BLaER1 (cell line): Measurements from ENCODE around the gene TMEM259.

Experiments used
- H3K27ac ChIP-seq: shearing (Covaris generic); formaldehyde crosslinking; 2 replicates; pipeline ENCODE4 v1.8.1; 2022
- H3K27me3 ChIP-seq: shearing (Covaris generic); formaldehyde crosslinking; 2 replicates; pipeline ENCODE4 v1.8.1; 2022
- H3K36me3 ChIP-seq: shearing (Covaris generic); formaldehyde crosslinking; 2 replicates; pipeline ENCODE4 v1.8.1; 2022
- H3K4me1 ChIP-seq: shearing (Covaris generic); formaldehyde crosslinking; 2 replicates; pipeline ENCODE4 v1.8.1; 2022
- H3K4me2 ChIP-seq: shearing (Covaris generic); formaldehyde crosslinking; 2 replicates; pipeline ENCODE4 v1.8.1; 2022
- H3K4me3 ChIP-seq: shearing (Covaris generic); formaldehyde crosslinking; 2 replicates; pipeline ENCODE4 v1.8.1; 2022
- H3K9ac ChIP-seq: shearing (Covaris generic); formaldehyde crosslinking; 2 replicates; pipeline ENCODE4 v1.8.1; 2022
- H3K9me3 ChIP-seq: shearing (Covaris generic); formaldehyde crosslinking; 2 replicates; pipeline ENCODE4 v1.8.1; 2022
- H4K20me1 ChIP-seq: shearing (Covaris generic); formaldehyde crosslinking; 2 replicates; pipeline ENCODE4 v1.8.1; 2022
- Cebpa-rat ChIP-seq: shearing (Covaris generic); IDR thresholded peaks from 2 replicates; pipeline ENCODE4 v1.8.1; 2022

TMEM259 gene

DNA sequence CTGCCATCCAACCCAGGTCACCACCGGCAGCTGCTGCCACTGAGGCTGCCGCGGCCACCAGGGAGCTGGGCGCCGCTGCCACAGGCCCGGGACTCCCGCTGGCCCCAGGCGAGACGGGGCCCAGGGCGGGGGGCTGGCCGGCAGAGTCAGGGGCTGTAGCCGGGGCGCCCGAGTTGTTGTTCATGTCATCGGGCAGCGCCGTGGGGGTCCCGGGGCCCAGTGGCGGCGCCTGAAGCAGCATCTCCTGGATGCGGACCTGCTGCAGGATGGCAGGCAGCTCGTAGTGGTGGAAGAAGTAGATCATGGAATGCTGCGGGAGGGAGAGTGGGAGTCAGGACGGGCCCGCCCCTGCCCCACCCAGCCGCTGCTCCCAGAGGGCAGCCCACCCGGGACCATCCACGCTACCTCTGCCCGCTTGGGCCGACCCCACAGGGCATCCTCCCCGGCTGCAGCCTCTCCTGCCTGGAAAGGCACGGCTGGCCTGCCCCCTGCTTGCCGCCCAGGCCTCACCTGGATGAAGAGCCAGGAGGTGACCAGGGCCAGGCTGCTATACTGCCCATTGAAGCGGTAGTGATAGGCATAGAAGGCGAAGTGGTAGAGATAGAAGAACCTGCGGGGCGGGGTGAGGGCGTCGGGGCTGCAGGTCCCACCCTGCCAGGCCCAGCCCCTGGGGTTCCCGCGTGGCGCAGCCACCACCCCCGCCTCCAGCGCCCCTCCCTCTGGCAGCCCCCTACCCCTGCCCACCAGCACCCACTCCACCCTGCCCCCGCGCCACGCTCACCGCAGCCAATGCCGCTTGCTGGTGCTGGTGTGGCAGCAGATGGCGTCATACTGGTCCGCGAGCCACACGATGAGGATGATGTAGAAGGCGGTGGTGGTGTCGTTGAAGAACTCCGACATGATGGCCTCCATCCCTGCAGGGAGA lies 10.1 kb downstream of the TMEM259 start:
- Histone ChIP-seq H3K36me3 (peaks cover 84% of the 10 kb centered on the region), H3K27ac (no peak overlapping the region), H3K4me2 (no peak overlapping the region), H3K4me3 (no peak overlapping the region), H3K9ac (no peak overlapping the region), H3K9me3 (no peaks in the 10 kb centered on the region), H3K27me3 (no peaks in the 10 kb centered on the region), H4K20me1 (peaks cover 77% of the 10 kb centered on the region), H3K4me1 (no peaks in the 10 kb centered on the region)
- TF ChIP-seq Cebpa-rat = no peak

DNA sequence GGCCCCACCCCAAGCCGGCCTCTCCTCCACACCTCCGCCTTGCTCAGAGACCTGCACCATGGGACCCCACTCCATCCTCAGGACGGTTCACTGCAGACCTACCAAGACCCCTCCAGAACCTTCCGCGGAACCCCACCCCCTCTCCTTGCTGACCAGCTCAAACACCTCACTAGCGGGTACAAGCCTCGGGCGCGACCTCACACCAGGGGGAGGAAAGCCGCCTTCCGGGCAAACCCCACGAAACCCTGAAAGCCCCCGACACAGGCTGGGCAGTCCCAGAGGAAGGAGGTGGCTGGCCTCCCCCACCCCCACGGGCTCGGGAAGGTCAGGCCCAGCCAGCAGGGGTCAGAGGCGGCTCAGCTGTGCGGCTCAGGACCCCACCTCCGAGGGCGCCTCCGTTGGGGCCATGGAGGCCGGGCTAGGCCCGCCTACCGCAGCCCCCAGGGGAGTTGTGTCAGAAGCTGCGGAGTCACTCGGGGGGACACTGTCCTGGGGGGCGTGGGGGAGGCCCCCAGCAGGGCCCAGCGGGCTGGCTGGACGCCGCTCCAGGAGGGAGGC lies 10.9 kb downstream of the TMEM259 start:
- TF ChIP-seq Cebpa-rat = no peak
- peaks cover 76% of the 10 kb centered on the region for H3K36me3 ChIP-seq
- H3K4me3 ChIP-seq = no peak overlapping the region
- peaks cover 69% of the 10 kb centered on the region for H4K20me1 ChIP-seq
- H3K9ac ChIP-seq = no peak overlapping the region
- H3K27me3 ChIP-seq = no peaks in the 10 kb centered on the region
- H3K9me3 ChIP-seq = no peaks in the 10 kb centered on the region
- no peak overlapping the region for H3K27ac ChIP-seq
- no peak overlapping the region for H3K4me2 ChIP-seq
- H3K4me1 ChIP-seq = no peaks in the 10 kb centered on the region

DNA sequence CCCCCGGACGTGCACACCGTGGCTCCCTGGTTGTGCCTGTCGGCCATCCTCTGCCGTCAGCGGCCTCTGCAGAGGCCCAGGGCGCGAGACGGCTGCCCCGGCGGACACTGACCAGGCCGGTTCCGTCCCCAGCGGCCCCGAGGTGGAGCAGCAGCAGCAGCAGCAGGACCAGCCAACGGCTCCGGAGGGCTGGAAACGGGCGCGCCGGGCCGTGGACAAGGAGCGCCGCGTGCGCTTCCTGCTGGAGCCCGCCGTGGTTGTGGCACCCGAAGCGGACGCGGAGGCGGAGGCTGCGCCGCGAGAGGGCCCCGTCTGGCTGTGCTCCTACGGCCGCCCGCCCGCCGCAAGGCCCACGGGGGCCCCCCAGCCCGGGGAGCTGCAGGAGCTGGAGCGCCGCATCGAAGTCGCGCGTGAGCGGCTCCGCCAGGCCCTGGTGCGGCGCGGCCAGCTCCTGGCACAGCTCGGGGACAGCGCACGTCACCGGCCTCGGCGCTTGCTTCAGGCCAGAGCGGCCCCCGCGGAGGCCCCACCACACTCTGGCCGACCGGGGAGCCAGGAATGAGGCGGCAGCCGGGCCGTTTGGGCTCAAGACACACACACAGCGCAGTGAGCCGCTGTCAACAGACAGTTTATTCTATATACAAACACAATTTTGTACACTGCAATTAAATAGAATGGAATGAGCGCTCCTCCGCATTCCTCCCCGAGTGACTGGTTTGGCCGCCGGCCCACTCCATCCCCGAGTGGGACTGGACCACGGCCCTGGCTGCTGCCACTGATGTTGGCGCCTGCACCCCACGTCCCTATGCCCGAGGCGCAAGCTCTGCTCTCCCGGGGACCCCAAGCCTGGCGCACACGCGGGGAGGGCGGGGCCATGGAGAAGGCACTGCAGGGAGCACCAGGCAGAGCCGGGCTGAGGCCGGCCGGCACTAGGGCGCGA lies 11.6 kb downstream of the TMEM259 start:
- Histone ChIP-seq H3K27me3 (no peaks in the 10 kb centered on the region), H3K4me3 (no peak overlapping the region), H4K20me1 (peaks cover 61% of the 10 kb centered on the region), H3K9ac (no peak overlapping the region), H3K27ac (no peak overlapping the region), H3K4me1 (no peaks in the 10 kb centered on the region), H3K4me2 (no peak overlapping the region), H3K36me3 (peaks cover 68% of the 10 kb centered on the region), H3K9me3 (no peaks in the 10 kb centered on the region)
- TF ChIP-seq Cebpa-rat = no peak

DNA sequence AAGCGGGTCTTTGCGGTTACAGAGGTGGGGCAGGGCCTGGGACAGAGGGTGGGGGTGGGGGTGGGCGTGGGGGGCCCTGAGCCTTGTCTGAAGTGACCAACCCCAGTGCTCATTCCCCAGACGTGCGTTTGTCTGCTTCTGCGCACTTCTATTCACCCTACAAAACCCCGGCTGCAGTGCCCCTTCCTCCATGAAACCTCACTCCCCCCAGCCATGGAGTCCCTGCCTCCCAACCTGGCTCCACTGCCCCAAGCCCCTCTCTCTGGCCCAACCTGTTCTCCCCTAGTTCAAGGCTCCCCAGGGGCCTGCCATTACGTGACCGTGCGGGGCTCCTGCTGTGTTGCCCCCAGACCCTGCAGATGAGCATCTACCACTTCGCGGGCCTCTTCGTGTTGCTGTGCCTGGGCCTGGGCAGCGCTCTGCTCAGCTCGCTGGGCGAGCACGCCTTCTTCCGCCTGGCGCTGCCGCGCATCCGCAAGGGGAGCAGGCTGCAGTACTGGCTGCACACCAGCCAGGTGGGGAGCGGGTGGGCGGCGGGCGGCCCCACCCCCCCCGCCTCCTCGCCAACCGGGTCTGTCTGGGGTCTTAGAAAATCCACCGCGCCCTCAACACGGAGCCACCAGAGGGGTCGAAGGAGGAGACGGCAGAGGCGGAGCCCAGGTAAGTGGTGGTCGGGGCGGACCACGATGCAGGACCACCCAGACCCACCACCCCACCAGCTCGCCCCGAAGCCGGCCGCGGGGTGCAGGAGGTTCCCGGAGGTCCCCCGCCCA lies 12.5 kb downstream of the TMEM259 start:
- TF ChIP-seq Cebpa-rat = no peak
- Histone ChIP-seq H3K36me3 (peaks cover 60% of the 10 kb centered on the region), H3K9ac (no peak overlapping the region), H3K27me3 (peaks cover 3% of the 10 kb centered on the region), H3K4me1 (no peaks in the 10 kb centered on the region), H3K27ac (no peak overlapping the region), H3K9me3 (no peaks in the 10 kb centered on the region), H3K4me2 (no peak overlapping the region), H4K20me1 (peaks cover 54% of the 10 kb centered on the region), H3K4me3 (no peak overlapping the region)

DNA sequence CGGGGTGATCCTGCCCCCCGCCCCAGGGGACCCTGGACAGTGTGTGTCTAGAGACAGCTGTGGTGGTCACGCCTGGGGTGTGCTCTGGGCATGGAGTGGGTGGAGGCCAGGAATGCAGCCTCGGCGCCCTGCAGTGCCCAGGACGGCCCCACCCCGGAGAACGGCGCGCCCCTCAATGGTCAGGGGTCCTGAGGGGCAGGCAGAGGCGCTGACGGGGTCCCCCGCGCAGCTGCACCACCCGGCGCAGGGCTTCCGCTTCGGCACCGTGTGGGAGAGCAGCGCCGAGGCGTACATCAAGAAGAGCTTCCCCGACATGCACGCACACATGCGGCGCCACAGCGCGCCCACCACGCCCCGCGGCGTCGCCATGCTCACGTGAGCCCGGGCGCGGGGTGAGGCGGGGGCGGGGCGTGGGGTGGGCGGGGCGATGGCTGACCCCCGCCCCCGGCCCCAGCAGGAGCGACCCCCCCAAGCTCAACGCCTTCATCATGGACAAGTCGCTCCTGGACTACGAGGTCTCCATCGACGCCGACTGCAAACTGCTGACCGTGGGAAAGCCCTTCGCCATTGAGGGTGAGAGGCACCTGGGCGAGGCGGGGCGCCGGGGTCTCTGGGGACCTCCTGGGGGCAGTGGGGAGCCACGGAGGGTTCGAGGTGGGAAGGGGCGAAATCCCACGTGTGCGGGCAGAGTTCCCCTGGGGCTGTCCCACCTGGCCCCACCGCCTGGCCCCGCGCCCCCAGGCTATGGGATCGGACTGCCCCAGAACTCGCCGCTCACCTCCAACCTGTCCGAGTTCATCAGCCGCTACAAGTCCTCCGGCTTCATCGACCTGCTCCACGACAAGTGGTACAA lies 13.3 kb downstream of the TMEM259 start:
- Histone ChIP-seq H4K20me1 (peaks cover 50% of the 10 kb centered on the region), H3K9ac (no peak overlapping the region), H3K4me3 (no peak overlapping the region), H3K4me2 (no peak overlapping the region), H3K27ac (no peak overlapping the region), H3K27me3 (peaks cover 10% of the 10 kb centered on the region), H3K36me3 (peaks cover 51% of the 10 kb centered on the region), H3K9me3 (no peaks in the 10 kb centered on the region), H3K4me1 (no peaks in the 10 kb centered on the region)
- no peak for TF ChIP-seq Cebpa-rat

DNA sequence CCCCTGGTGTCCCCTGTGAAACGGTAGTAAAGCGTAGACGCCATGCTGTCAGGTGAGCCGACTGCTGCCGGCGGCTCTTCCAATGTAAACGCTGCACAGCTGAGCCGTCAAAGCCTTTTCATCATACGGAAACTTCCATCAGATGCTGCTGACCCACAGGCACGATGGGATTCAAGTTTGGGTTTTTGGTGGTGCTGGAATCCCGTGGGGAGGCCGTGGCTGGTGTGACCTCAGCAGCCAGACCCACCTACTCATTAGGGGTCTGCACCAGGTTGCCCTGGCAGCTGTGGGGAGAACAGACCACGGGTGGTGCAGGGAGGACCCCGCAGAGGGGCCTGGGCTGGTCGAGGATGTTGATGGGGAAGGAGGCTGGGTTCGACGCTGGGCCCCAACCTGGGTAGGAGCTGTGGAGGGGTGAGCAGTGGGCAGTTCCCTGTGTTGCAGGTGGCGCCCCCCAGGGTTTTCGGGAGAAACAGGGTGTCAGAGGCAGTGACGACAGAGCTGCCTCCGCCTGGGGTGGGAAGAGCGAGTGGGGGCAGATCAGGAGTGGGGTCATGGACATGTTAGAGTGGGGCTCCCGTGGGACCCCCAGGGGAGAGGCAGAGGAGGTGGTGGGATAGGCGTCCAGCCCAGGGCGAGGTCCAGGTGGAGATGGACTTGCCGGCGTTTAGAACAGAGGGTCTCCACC lies 14.1 kb downstream of the TMEM259 start:
- Histone ChIP-seq H4K20me1 (peaks cover 44% of the 10 kb centered on the region), H3K9me3 (no peaks in the 10 kb centered on the region), H3K4me3 (no peak overlapping the region), H3K27me3 (peaks cover 17% of the 10 kb centered on the region), H3K36me3 (peaks cover 44% of the 10 kb centered on the region), H3K9ac (no peak overlapping the region), H3K27ac (no peak overlapping the region), H3K4me1 (peaks cover under 1% of the 10 kb centered on the region; the same call in 1 of the 2 replicates), H3K4me2 (no peak overlapping the region)
- no peak for TF ChIP-seq Cebpa-rat

DNA sequence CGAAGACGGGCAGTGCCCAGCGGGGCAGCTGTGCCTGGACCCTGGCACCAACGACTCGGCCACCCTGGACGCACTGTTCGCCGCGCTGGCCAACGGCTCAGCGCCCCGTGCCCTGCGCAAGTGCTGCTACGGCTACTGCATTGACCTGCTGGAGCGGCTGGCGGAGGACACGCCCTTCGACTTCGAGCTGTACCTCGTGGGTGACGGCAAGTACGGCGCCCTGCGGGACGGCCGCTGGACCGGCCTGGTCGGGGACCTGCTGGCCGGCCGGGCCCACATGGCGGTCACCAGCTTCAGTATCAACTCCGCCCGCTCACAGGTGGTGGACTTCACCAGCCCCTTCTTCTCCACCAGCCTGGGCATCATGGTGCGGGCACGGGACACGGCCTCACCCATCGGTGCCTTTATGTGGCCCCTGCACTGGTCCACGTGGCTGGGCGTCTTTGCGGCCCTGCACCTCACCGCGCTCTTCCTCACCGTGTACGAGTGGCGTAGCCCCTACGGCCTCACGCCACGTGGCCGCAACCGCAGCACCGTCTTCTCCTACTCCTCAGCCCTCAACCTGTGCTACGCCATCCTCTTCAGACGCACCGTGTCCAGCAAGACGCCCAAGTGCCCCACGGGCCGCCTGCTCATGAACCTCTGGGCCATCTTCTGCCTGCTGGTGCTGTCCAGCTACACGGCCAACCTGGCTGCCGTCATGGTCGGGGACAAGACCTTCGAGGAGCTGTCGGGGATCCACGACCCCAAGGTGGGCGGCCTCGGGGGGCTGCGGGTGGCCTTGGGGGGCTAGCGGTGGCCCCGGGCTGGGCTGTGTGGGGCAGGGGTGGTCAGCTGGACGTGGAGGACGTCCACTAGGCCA lies 15.9 kb downstream of the TMEM259 start:
- Histone ChIP-seq H3K27ac (no peak overlapping the region), H4K20me1 (peaks cover 52% of the 10 kb centered on the region), H3K9me3 (no peaks in the 10 kb centered on the region), H3K4me1 (peaks cover 17% of the 10 kb centered on the region), H3K36me3 (peaks cover 28% of the 10 kb centered on the region), H3K4me3 (no peak overlapping the region), H3K27me3 (peaks cover 35% of the 10 kb centered on the region), H3K9ac (no peak overlapping the region), H3K4me2 (no peak overlapping the region)
- no peak for TF ChIP-seq Cebpa-rat
